ENCODE measurements around the gene SLC1A4.
"Not testable (repeated sequence)": the region's sequence is repeated elsewhere in the genome, so short reads cannot be mapped to it uniquely, and the experiment has no call there.

Gene SLC1A4

GRCh38 chr2:64966017-64966416 is 23.2 kb upstream of the SLC1A4 start:
- no peak for DNase-seq

GRCh38 chr2:64966839-64967238 is 22.4 kb upstream of the SLC1A4 start:
- no peak for DNase-seq

GRCh38 chr2:64967601-64968000 is 21.6 kb upstream of the SLC1A4 start:
- no peak for DNase-seq

- DNase-seq = not testable (repeated sequence)
These were observed 20.1 kb upstream of the SLC1A4 start for GRCh38 chr2:64969086-64969485.

- no peak for DNase-seq
These were observed 18.7 kb upstream of the SLC1A4 start for GRCh38 chr2:64970495-64970894.

- DNase-seq = no peak
These were observed 16.8 kb upstream of the SLC1A4 start for GRCh38 chr2:64972426-64972825.

- DNase-seq = no peak
These were observed 16.3 kb upstream of the SLC1A4 start for GRCh38 chr2:64972876-64973275.

GRCh38 chr2:64975232-64975821 is 13.9 kb upstream of the SLC1A4 start:
- DNase-seq = no peak

- no peak for DNase-seq
These were observed 12.9 kb upstream of the SLC1A4 start for GRCh38 chr2:64976276-64976675.

- no peak for DNase-seq
These were observed 10.5 kb upstream of the SLC1A4 start for GRCh38 chr2:64978514-64979268.

GRCh38 chr2:64979744-64980143 is 9.5 kb upstream of the SLC1A4 start:
- DNase-seq = no peak

- no peak for DNase-seq
These were observed 9.0 kb upstream of the SLC1A4 start for GRCh38 chr2:64980183-64980582.

- DNase-seq = no peak
These were observed 6.8 kb upstream of the SLC1A4 start for GRCh38 chr2:64982311-64982857.

- no peak for DNase-seq
These were observed 6.3 kb upstream of the SLC1A4 start for GRCh38 chr2:64982932-64983331.

GRCh38 chr2:64985447-64985846 is 3.8 kb upstream of the SLC1A4 start:
- no peak for DNase-seq

GRCh38 chr2:64987001-64987955 is 1.9 kb upstream of the SLC1A4 start:
- DNase-seq = no peak

- no peak for DNase-seq
These were observed 1.2 kb upstream of the SLC1A4 start for GRCh38 chr2:64987956-64988419.

- peak; percentile 53 for DNase-seq
These were observed 626 bp upstream of the SLC1A4 start for GRCh38 chr2:64988420-64989125.

- DNase-seq = peak; percentile 31
These were observed 899 bp downstream of the SLC1A4 start for GRCh38 chr2:64989982-64990614.

GRCh38 chr2:64990876-64991275 is 1.7 kb downstream of the SLC1A4 start:
- no peak for DNase-seq

- no peak for DNase-seq
These were observed 3.0 kb downstream of the SLC1A4 start for GRCh38 chr2:64992218-64992617.

- DNase-seq = no peak
These were observed 3.8 kb downstream of the SLC1A4 start for GRCh38 chr2:64992990-64993389.
